HG03432 (cell line): ENCODE results near the gene NPTX1.
"Not testable (repeated sequence)": the region's sequence is repeated elsewhere in the genome, so short reads cannot be mapped to it uniquely, and the experiment has no call there.

Source experiments
- ATAC-seq: cut with Tn5 transposase; IDR thresholded peaks from one replicate; pipeline ENCODE4 v1.9.1; 2021; ENCODE audit warnings: mild to moderate bottlenecking, moderate library complexity; ENCODE audit not compliant: unreplicated experiment

The NPTX1 gene, protein sequence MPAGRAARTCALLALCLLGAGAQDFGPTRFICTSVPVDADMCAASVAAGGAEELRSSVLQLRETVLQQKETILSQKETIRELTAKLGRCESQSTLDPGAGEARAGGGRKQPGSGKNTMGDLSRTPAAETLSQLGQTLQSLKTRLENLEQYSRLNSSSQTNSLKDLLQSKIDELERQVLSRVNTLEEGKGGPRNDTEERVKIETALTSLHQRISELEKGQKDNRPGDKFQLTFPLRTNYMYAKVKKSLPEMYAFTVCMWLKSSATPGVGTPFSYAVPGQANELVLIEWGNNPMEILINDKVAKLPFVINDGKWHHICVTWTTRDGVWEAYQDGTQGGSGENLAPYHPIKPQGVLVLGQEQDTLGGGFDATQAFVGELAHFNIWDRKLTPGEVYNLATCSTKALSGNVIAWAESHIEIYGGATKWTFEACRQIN

DNA sequence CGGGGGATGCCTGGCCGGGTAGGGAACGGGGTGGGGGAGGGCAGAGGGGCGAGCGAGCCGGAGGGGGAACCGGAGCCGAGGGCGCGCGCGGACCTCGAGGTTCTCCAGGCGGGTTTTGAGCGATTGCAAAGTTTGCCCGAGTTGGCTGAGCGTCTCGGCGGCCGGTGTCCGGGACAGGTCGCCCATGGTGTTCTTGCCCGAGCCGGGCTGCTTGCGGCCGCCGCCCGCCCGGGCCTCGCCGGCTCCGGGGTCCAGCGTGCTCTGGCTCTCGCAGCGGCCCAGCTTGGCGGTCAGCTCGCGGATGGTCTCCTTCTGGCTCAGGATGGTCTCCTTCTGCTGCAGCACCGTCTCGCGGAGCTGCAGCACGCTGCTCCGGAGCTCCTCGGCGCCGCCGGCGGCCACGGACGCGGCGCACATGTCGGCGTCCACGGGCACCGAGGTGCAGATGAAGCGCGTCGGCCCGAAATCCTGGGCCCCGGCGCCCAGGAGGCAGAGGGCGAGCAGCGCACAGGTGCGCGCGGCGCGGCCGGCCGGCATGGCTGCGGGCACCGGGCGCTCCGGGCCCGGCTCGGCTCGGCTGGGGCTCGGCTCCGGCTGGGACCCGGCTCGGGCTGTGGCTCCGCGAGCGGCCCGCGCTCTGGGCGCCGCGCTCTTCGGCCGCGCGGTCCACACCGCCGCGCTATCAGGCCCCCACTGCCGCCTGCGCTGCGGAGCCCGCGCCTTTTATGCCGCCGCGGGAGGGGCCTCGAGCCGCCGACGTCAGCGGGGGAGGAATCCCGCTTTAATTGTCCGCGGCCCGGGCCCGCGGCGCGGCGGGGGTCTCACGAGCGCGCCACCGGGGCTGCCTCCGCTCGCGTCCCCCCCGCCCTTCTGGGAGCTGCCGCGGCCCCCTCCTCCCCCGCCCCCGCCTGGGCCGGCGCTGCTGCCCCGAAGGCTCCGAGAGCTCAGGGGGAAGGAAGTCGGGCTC is at the start of gene NPTX1:
TSS of gene NPTX1 (minus strand) at position 698 of the 967 bp plus-strand sequence. CDS start at position 537, 161 bp downstream.
- no peak for ATAC-seq

- no peak for ATAC-seq
These were observed 47.7 kb upstream of the NPTX1 start for GRCh38 chr17:80523956-80524712.

GRCh38 chr17:80523054-80523744 is 46.8 kb upstream of the NPTX1 start:
- ATAC-seq = no peak

- ATAC-seq = no peak
These were observed 44.5 kb upstream of the NPTX1 start for GRCh38 chr17:80520810-80521455.

- ATAC-seq = no peak
These were observed 42.8 kb upstream of the NPTX1 start for GRCh38 chr17:80519091-80519781.

GRCh38 chr17:80518392-80518791 is 42.0 kb upstream of the NPTX1 start:
- ATAC-seq = no peak

GRCh38 chr17:80517641-80518040 is 41.2 kb upstream of the NPTX1 start:
- no peak for ATAC-seq

DNA sequence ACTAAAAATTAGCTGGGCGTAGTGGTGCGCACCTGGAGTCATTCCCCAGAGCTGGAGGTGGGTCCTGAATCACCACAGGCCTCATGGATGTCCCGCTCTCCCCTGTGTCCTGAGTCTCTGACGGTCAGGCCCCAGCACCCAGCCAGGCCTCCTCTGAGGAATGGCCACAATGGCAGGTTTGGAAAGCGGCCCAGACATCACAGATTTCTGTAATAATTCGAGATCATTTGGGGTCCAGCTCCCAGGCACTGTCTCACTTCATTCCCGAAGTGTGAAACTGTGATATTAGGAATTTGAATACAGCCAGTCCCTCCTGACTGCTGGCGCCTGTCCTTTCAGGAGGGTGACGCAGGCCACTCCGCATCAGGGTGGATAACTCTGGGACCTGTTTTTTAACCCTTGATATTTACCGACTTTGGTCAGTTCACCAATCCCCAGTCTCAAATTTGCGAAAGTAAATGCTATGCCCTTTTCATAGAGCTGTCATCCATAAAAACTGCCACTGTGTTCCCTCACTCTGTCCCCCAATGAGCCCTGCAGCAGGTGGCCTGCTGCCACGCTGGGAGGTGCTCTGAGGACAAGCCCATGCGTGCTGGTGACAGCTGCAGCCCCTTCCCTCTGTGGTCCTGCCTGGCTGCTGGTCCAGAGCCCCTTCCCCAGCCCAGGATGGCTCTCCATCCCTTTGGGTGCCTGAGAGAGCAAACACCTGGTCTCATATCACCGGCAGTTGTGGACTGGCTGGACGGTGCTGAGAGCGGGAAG is 39.9 kb upstream of the NPTX1 start:
- ATAC-seq = no peak

- ATAC-seq = no peak
These were observed 37.5 kb upstream of the NPTX1 start for GRCh38 chr17:80513892-80514291.

DNA sequence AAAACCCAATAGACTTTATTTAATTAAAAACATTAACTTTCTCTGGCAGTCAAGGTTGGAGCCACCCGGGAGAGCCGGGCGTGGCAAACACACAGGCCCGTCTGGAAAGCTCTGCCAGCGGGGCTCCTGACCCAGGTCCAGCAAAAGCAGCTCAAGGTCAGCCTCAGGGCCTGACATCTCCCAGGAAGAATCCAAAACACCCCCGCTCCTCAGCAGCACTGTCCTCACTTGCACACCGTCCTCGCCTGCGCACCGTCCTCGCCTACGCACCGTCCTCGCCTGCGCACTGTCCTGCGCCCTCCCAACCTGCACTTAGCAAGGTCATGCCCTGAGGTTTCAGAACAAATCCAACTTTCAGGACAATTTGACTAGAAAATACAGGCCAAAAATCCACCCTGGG is 36.8 kb upstream of the NPTX1 start:
- ATAC-seq = no peak

DNA sequence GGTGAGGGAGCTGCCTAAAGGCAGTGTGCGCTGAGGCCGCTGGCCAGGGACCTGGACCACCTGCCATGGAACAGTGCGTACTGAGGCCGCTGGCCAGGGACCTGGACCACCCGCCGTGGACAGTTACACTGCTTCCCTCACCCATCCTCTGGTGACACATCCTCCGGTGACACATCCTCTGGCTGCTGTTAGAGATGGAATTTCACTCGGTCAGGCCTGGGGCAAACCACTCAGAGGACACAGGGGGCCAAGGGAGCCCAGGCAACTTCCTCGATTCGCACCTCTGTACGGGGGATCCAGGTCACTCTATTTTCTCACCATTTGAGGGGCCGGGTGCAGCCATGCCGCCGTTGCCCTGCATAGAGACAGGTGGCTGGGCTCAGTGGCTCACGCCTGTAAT is 35.8 kb upstream of the NPTX1 start:
- no peak for ATAC-seq

DNA sequence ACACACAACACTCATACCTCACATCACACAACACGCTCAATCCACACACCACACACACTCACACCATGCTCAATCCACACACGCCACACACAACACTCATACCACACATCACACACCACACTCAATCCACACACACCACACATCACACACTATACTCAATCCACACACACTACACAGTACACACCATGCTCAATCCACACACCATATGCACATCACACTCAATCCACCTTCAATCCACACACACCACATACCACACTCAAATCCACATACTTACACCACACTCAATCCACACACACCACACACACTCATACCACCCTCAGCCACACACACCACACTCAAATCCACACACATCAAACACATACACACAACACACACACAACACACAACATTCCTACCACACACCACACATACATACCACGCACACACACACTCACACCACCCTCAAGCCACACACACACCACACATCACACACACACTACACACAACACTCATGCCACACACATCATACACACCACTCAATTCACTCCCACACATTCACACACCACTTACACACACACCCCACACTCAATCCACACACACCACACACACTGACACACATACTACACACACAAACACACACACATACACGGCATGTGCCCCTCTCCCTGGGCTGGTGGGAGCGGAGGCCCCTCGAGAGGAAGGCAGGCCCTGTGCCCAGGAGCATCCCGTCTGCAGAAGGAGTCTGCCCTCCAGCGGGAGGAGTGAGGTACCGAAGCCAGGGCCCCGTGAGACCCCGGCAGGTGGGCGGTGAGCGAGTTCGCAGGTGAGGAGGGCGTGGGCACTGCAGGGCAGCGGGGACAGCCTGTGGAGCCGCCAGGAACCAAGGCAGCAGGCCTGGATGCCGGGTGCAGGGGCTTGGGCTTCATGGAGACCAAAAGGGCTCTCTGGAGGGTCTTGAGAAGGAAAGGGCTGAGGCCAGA is 35.1 kb upstream of the NPTX1 start:
- no peak for ATAC-seq

- no peak for ATAC-seq
These were observed 34.4 kb upstream of the NPTX1 start for GRCh38 chr17:80510772-80511171.

DNA sequence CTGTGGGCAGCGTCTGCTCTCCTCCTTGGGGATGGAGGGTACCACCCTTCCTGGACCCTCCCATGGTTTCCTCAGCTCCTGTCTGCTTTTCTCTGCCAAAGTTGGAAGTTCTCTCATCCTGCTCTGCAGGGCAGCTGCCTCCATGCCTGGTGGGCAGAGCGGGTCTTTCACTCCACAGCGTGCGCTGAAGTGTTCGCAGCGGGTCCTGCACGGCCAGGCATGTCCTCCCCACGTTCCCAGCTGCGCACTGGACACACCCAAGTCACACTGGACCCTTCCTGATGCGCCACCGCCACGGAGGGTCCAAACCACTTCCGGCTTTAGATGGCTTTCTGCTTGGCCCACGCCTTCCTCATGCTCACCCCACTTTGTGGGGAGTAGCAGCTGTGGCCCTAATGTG is 33.7 kb upstream of the NPTX1 start:
- no peak for ATAC-seq

- ATAC-seq = no peak
These were observed 32.9 kb upstream of the NPTX1 start for GRCh38 chr17:80509311-80509710.

- no peak for ATAC-seq
These were observed 31.6 kb upstream of the NPTX1 start for GRCh38 chr17:80507965-80508364.

DNA sequence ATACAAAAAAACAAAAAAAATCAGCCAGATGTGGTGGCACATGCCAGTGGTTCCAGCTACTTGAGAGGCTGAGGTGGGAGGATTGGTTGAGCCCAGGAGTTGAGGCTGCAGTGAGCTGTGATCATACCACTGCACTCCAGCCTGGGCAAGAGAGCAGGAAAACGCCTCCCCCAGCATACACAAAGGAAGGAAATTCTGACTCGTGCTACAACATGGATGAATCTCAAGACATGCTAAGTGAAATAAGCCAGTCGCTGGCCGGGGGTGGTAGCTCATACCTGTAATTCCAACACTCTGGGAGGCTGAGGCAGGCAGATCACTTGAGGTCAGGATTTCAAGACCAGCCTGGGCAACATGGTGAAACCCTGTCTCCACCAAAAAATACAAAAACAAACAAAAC is 30.8 kb upstream of the NPTX1 start:
- ATAC-seq = not testable (repeated sequence)
